GM18868 (cell line): Measurements from ENCODE around the gene HPCAL1.
"Not testable (repeated sequence)": the region's sequence is repeated elsewhere in the genome, so short reads cannot be mapped to it uniquely, and the experiment has no call there.

Experiments
- ATAC-seq: cut with Tn5 transposase; IDR thresholded peaks from one replicate; pipeline ENCODE4 v1.9.1; 2021; ENCODE audit warnings: mild to moderate bottlenecking, moderate library complexity; ENCODE audit not compliant: unreplicated experiment

Gene HPCAL1

GRCh38 chr2:10449838-10450691, 147.4 kb downstream of the HPCAL1 start:
- ATAC-seq: no peak

- no peak for ATAC-seq
These were observed 149.1 kb downstream of the HPCAL1 start for GRCh38 chr2:10451819-10452218.

- ATAC-seq: no peak
These were observed 149.6 kb downstream of the HPCAL1 start for GRCh38 chr2:10452312-10452711.

- no peak for ATAC-seq
These were observed 150.5 kb downstream of the HPCAL1 start for GRCh38 chr2:10452956-10453904.

- no peak for ATAC-seq
These were observed 151.2 kb downstream of the HPCAL1 start for GRCh38 chr2:10453905-10454298.

- no peak for ATAC-seq
These were observed 151.8 kb downstream of the HPCAL1 start for GRCh38 chr2:10454505-10454904.

- not testable (repeated sequence) for ATAC-seq
These were observed 154.5 kb downstream of the HPCAL1 start for GRCh38 chr2:10457195-10457594.

- no peak for ATAC-seq
These were observed 155.3 kb downstream of the HPCAL1 start for GRCh38 chr2:10457846-10458598.

- no peak for ATAC-seq
These were observed 157.7 kb downstream of the HPCAL1 start for GRCh38 chr2:10460366-10460796.

- no peak for ATAC-seq
These were observed 159.7 kb downstream of the HPCAL1 start for GRCh38 chr2:10462178-10463083.

GRCh38 chr2:10465910-10466309, 163.2 kb downstream of the HPCAL1 start:
- no peak for ATAC-seq

- ATAC-seq: no peak
These were observed 164.1 kb downstream of the HPCAL1 start for GRCh38 chr2:10466801-10467200.

GRCh38 chr2:10467401-10467800, 164.7 kb downstream of the HPCAL1 start:
- ATAC-seq: no peak

- ATAC-seq: no peak
These were observed 166.6 kb downstream of the HPCAL1 start for GRCh38 chr2:10469301-10469700.

GRCh38 chr2:10469955-10470608, 167.4 kb downstream of the HPCAL1 start:
- no peak for ATAC-seq

- ATAC-seq: no peak
These were observed 168.4 kb downstream of the HPCAL1 start for GRCh38 chr2:10471046-10471571.

GRCh38 chr2:10471955-10472354, 169.3 kb downstream of the HPCAL1 start:
- ATAC-seq: no peak

- ATAC-seq: no peak
These were observed 170.5 kb downstream of the HPCAL1 start for GRCh38 chr2:10473121-10473756.
